ENCODE measurements around the gene TNNT1. TPM values are rescaled to one million over a fixed set of nuclear protein-coding genes. Genes with fewer than 3 reads are reported as not detected.
"Not testable (repeated sequence)": the region's sequence is repeated elsewhere in the genome, so short reads cannot be mapped to it uniquely, and the experiment has no call there.

Gene TNNT1
- polyA plus RNA-seq, 1 of the 3 experiments (the other 2 are of a cell fraction): 39.5 TPM

- no peaks in the 10 kb centered on the region for H3K9me2 ChIP-seq
- peaks cover 7% of the 10 kb centered on the region for H3F3A ChIP-seq (replicated peaks; ENCODE audit: insufficient read depth)
- ChIA-PET POLR2A (no interaction called here), CTCF (interaction anchor here (2.3 kb wide), 1 partner anchor 9 kb away, joined by 11 read pairs; the partner anchor contains the start of gene DNAAF3)
- peaks cover 0 to 10% of the 10 kb centered on the region in 2 experiments; a peak in 1 of 4 replicates for H3K4me1 ChIP-seq (ENCODE audit: control insufficient read depth in 1 of 2, insufficient read depth in 2 of 2, low read depth in 1 of 2, low read length in 1 of 2)
- no peaks in the 10 kb centered on the region for H3K36me3 ChIP-seq (replicated peaks in 1 of 2; ENCODE audit: control insufficient read depth in 1 of 2, insufficient read depth in 2 of 2, low read length in 1 of 2)
- H3K79me2 ChIP-seq (ENCODE audit: insufficient read depth): no peaks in the 10 kb centered on the region
- H3K4me3 ChIP-seq (ENCODE audit: low read depth in 2 of 2, low read length in 1 of 2): peak within 1 kb of the TSS; percentile 53 to 54; a peak in 3 of 4 replicates
- no peak within 1 kb of the TSS for H3K27ac ChIP-seq (ENCODE audit: low read depth in 2 of 2, low read length in 1 of 2)
- H3K27me3 ChIP-seq (ENCODE audit: insufficient read depth): peaks cover 16% of the 10 kb centered on the region
- H4K20me1 ChIP-seq (ENCODE audit: insufficient read depth): no peaks in the 10 kb centered on the region
- H2AFZ ChIP-seq (ENCODE audit: low read depth): no peak within 1 kb of the TSS
- no peak for TF ChIP-seq MAX (IDR thresholded peaks at IDR 0.05; ENCODE audit: low read depth)
- no peak for TF ChIP-seq RFX5 (IDR thresholded peaks at IDR 0.05; ENCODE audit: low read length)
- no peak for TF ChIP-seq IRF3 (IDR thresholded peaks at IDR 0.05; ENCODE audit: low read depth, low read length)
- TF ChIP-seq FOXM1 (IDR thresholded peaks at IDR 0.05; ENCODE audit: low read depth): no peak
- no peak for TF ChIP-seq EP300 (IDR thresholded peaks at IDR 0.05; ENCODE audit: borderline replicate concordance in 1 of 2, low read depth in 1 of 2, low read length in 1 of 2)
- no peak for TF ChIP-seq JUND (IDR thresholded peaks at IDR 0.05)
- TF ChIP-seq TAF1 (IDR thresholded peaks at IDR 0.05; ENCODE audit: borderline replicate concordance, low read depth, low read length): no peak
- no peak for TF ChIP-seq EZH2phosphoT487 (IDR thresholded peaks at IDR 0.05; ENCODE audit: borderline replicate concordance, low read depth)
- TF ChIP-seq NRF1 (IDR thresholded peaks at IDR 0.05; ENCODE audit: low read depth, low read length): no peak
- TF ChIP-seq GABPA (IDR thresholded peaks at IDR 0.05; ENCODE audit: low read depth): no peak
- TF ChIP-seq CHD2 (IDR thresholded peaks at IDR 0.05; ENCODE audit: low read length, partially characterized antibody): no peak
- H3K9ac ChIP-seq: no peak within 1 kb of the TSS
- no peak for DNase-seq
- 69% methylated on average over 33 of the region's 39 CpGs for WGBS (ENCODE audit: low lambda C conversion rate)
- peak within 1 kb of the TSS; percentile 69 for H3K4me2 ChIP-seq
- no peaks in the 10 kb centered on the region for H3K9me3 ChIP-seq
Measured at GRCh38 chr19:55157064-55157908, 8.3 kb upstream of the TNNT1 start, which contains the start of gene TNNI3. TNNI3 (minus strand) TSS chr19:55157732; CDS start chr19:55157589, 143 bp downstream.

- 5% methylated on average over 35 of the region's 52 CpGs for whole genome bisulfite sequencing (ENCODE audit: low lambda C conversion rate)
- peak overlapping the region; percentile 69 for H3K4me2 ChIP-seq
- H3K9ac ChIP-seq: no peak overlapping the region
- H3K4me1 ChIP-seq (ENCODE audit: control insufficient read depth in 1 of 2, insufficient read depth in 2 of 2, low read depth in 1 of 2, low read length in 1 of 2): peaks cover 0 to 10% of the 10 kb centered on the region in 2 experiments; a peak in 1 of 4 replicates
- peak overlapping the region; percentile 68; the same call in 1 of the 2 replicates for H2AFZ ChIP-seq (ENCODE audit: low read depth)
- H4K20me1 ChIP-seq (ENCODE audit: insufficient read depth): no peaks in the 10 kb centered on the region
- TF ChIP-seq PBX3 (IDR thresholded peaks at IDR 0.05) (peak; percentile 28; the same call in 1 of the 2 replicates), POLR2AphosphoS5 (IDR thresholded peaks at IDR 0.05; ENCODE audit: low read depth, low read length) (no peak)
- ChIA-PET POLR2A (interaction anchor here (0.6 kb wide), 1 partner anchor 103 kb away, joined by 3 read pairs; the partner anchor contains the start of gene PPP6R1), CTCF (interaction anchor here (0.9 to 2.3 kb wide), 6 partner anchors 10 to 262 kb away, joined by 3 to 11 read pairs (median 3); partner anchors contain the start of gene DNAAF3)
- H3K36me3 ChIP-seq (replicated peaks in 1 of 2; ENCODE audit: control insufficient read depth in 1 of 2, insufficient read depth in 2 of 2, low read length in 1 of 2): no peaks in the 10 kb centered on the region
- H3K9me3 ChIP-seq: no peaks in the 10 kb centered on the region
- H3K9me2 ChIP-seq: no peaks in the 10 kb centered on the region
- peaks cover 7% of the 10 kb centered on the region for H3F3A ChIP-seq (replicated peaks; ENCODE audit: insufficient read depth)
- no peaks in the 10 kb centered on the region for H3K79me2 ChIP-seq (ENCODE audit: insufficient read depth)
- peak; percentile 92 for DNase-seq
- H3K4me3 ChIP-seq (ENCODE audit: low read depth in 2 of 2, low read length in 1 of 2): peak overlapping the region; percentile 53 to 54; a peak in 3 of 4 replicates
- H3K27me3 ChIP-seq (ENCODE audit: insufficient read depth): peaks cover 7% of the 10 kb centered on the region
- no peak overlapping the region; a peak in 1 of 4 replicates for H3K27ac ChIP-seq (ENCODE audit: low read depth in 2 of 2, low read length in 1 of 2)
Measured at GRCh38 chr19:55156202-55157063, 7.4 kb upstream of the TNNT1 start.

- not testable (repeated sequence) for H3K9me3 ChIP-seq; H3K27ac ChIP-seq (ENCODE audit: low read depth in 2 of 2, low read length in 1 of 2); H3K36me3 ChIP-seq (replicated peaks in 1 of 2; ENCODE audit: control insufficient read depth in 1 of 2, insufficient read depth in 2 of 2, low read length in 1 of 2); H4K20me1 ChIP-seq (ENCODE audit: insufficient read depth); H3K4me1 ChIP-seq (ENCODE audit: control insufficient read depth in 1 of 2, insufficient read depth in 2 of 2, low read depth in 1 of 2, low read length in 1 of 2); H3K27me3 ChIP-seq (ENCODE audit: insufficient read depth); H3K9me2 ChIP-seq; H3F3A ChIP-seq (replicated peaks; ENCODE audit: insufficient read depth); H3K9ac ChIP-seq; H3K79me2 ChIP-seq (ENCODE audit: insufficient read depth); DNase-seq
- peak overlapping the region; percentile 69 for H3K4me2 ChIP-seq
- peak overlapping the region; percentile 53 to 54; a peak in 3 of 4 replicates for H3K4me3 ChIP-seq (ENCODE audit: low read depth in 2 of 2, low read length in 1 of 2)
- 6% methylated on average over 5 of the region's 5 CpGs for WGBS (ENCODE audit: low lambda C conversion rate)
- CTCF ChIA-PET: interaction anchor here (0.9 to 2.3 kb wide), 6 partner anchors 11 to 262 kb away, joined by 3 to 11 read pairs (median 3); partner anchors contain the start of gene DNAAF3
- 0 out of 2 replicates have a peak overlapping the region, but pooled peaks have one; percentile 68 for H2AFZ ChIP-seq (ENCODE audit: low read depth)
- POLR2A ChIA-PET: interaction anchor here (0.6 kb wide), 1 partner anchor 103 kb away, joined by 3 read pairs; the partner anchor contains the start of gene PPP6R1
Measured at GRCh38 chr19:55155784-55156183, 6.8 kb upstream of the TNNT1 start.
